ENCODE measurements around the gene SCD5. TPM values are rescaled to one million over a fixed set of nuclear protein-coding genes. Genes with fewer than 3 reads are reported as not detected.

SCD5 gene
- total RNA-seq, 1 donor from 2014 or later: 61.7 TPM

DNA sequence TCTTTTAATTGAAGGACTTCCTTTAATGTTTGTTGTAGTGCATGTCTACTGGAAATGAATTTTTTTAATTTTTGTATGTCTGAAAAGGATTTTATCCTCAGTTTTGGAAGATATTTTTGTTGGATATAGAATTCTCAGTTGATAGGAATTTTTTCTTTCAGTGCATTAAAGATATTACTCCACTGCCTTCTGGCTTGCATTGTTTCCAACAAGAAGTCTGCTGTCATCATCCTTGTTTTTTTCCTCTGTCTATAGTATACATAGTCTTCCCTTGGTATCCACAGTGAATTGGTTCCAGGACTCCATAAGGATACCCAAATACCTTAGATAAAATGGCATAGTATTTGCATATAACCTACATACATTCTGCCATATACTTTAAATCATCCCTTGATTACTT, 33.5 kb downstream of the SCD5 start:
- Histone ChIP-seq H3K27ac (ENCODE audit: low read depth, low read length) (no peak overlapping the region), H3K27me3 (ENCODE audit: insufficient read depth, low read length) (no peaks in the 10 kb centered on the region), H3K9ac (ENCODE audit: low read length) (no peak overlapping the region), H3K4me2 (ENCODE audit: low read length) (no peak overlapping the region), H3K4me1 (ENCODE audit: insufficient read depth, low read length) (no peaks in the 10 kb centered on the region), H3K9me3 (ENCODE audit: insufficient read depth, low read depth, low read length) (no peaks in the 10 kb centered on the region), H3K79me2 (ENCODE audit: insufficient read depth, low read length) (no peaks in the 10 kb centered on the region), H3K36me3 (ENCODE audit: insufficient read depth, low read length) (no peaks in the 10 kb centered on the region), H2AFZ (ENCODE audit: low read depth, low read length) (no peak overlapping the region), H4K20me1 (ENCODE audit: insufficient read depth, low read length) (peaks cover 3% of the 10 kb centered on the region), H3K4me3 (ENCODE audit: insufficient read depth, low read depth, low read length) (no peak overlapping the region)
- TF ChIP-seq EZH2 (IDR thresholded peaks at IDR 0.05; ENCODE audit: insufficient read depth, low read length) (no peak), CTCF (IDR thresholded peaks at IDR 0.05; ENCODE audit: insufficient read depth, low read depth, low read length) (no peak)
- Mint-ChIP-seq H3K27me3 (ENCODE audit: low read depth, unreplicated experiment) (no peaks in the 10 kb centered on the region), H3K36me3 (ENCODE audit: low read depth, unreplicated experiment) (peaks cover 18% of the 10 kb centered on the region), H3K4me1 (ENCODE audit: low read depth, unreplicated experiment) (peaks cover 2% of the 10 kb centered on the region), H3K9me3 (ENCODE audit: unreplicated experiment) (peaks cover 9% of the 10 kb centered on the region), H3K27ac (ENCODE audit: unreplicated experiment) (no peak overlapping the region), H3K4me3 (ENCODE audit: unreplicated experiment) (no peak overlapping the region)
- no peak for DNase-seq (ENCODE audit: low read depth)
- FAIRE-seq: no peak

GRCh38 chr4:82761229-82761628, 37.4 kb downstream of the SCD5 start:
- H3K27ac Mint-ChIP-seq (ENCODE audit: unreplicated experiment): no peak overlapping the region
- Histone ChIP-seq H2AFZ (ENCODE audit: low read depth, low read length) (no peak overlapping the region), H3K9me3 (ENCODE audit: insufficient read depth, low read depth, low read length) (no peaks in the 10 kb centered on the region), H3K9ac (ENCODE audit: low read length) (no peak overlapping the region), H3K27ac (ENCODE audit: low read depth, low read length) (no peak overlapping the region), H3K4me1 (ENCODE audit: insufficient read depth, low read length) (no peaks in the 10 kb centered on the region), H3K27me3 (ENCODE audit: insufficient read depth, low read length) (no peaks in the 10 kb centered on the region), H3K79me2 (ENCODE audit: insufficient read depth, low read length) (peaks cover under 1% of the 10 kb centered on the region), H3K36me3 (ENCODE audit: insufficient read depth, low read length) (no peaks in the 10 kb centered on the region), H3K4me3 (ENCODE audit: insufficient read depth, low read depth, low read length) (no peak overlapping the region), H4K20me1 (ENCODE audit: insufficient read depth, low read length) (peaks cover 14% of the 10 kb centered on the region), H3K4me2 (ENCODE audit: low read length) (no peak overlapping the region)
- no peak overlapping the region for H3K4me3 Mint-ChIP-seq (ENCODE audit: unreplicated experiment)
- FAIRE-seq (no peak), DNase-seq (ENCODE audit: low read depth) (no peak)
- H3K4me1 Mint-ChIP-seq (ENCODE audit: low read depth, unreplicated experiment): peaks cover 4% of the 10 kb centered on the region
- peaks cover 8% of the 10 kb centered on the region for H3K9me3 Mint-ChIP-seq (ENCODE audit: unreplicated experiment)
- H3K36me3 Mint-ChIP-seq (ENCODE audit: low read depth, unreplicated experiment): peaks cover 23% of the 10 kb centered on the region
- TF ChIP-seq CTCF (IDR thresholded peaks at IDR 0.05; ENCODE audit: insufficient read depth, low read depth, low read length) (no peak), EZH2 (IDR thresholded peaks at IDR 0.05; ENCODE audit: insufficient read depth, low read length) (no peak)
- no peaks in the 10 kb centered on the region for H3K27me3 Mint-ChIP-seq (ENCODE audit: low read depth, unreplicated experiment)

- TF ChIP-seq EZH2 (IDR thresholded peaks at IDR 0.05; ENCODE audit: insufficient read depth, low read length) (no peak), CTCF (IDR thresholded peaks at IDR 0.05; ENCODE audit: insufficient read depth, low read depth, low read length) (no peak)
- H2AFZ ChIP-seq (ENCODE audit: low read depth, low read length): no peak overlapping the region
- Mint-ChIP-seq H3K36me3 (ENCODE audit: low read depth, unreplicated experiment) (peaks cover 26% of the 10 kb centered on the region), H3K4me1 (ENCODE audit: low read depth, unreplicated experiment) (peaks cover 6% of the 10 kb centered on the region), H3K4me3 (ENCODE audit: unreplicated experiment) (no peak overlapping the region), H3K27ac (ENCODE audit: unreplicated experiment) (no peak overlapping the region), H3K27me3 (ENCODE audit: low read depth, unreplicated experiment) (no peaks in the 10 kb centered on the region), H3K9me3 (ENCODE audit: unreplicated experiment) (peaks cover 2% of the 10 kb centered on the region)
- no peaks in the 10 kb centered on the region for H3K36me3 ChIP-seq (ENCODE audit: insufficient read depth, low read length)
- H4K20me1 ChIP-seq (ENCODE audit: insufficient read depth, low read length): peaks cover 14% of the 10 kb centered on the region
- peaks cover under 1% of the 10 kb centered on the region for H3K4me1 ChIP-seq (ENCODE audit: insufficient read depth, low read length)
- H3K79me2 ChIP-seq (ENCODE audit: insufficient read depth, low read length): peaks cover 3% of the 10 kb centered on the region
- H3K27me3 ChIP-seq (ENCODE audit: insufficient read depth, low read length): no peaks in the 10 kb centered on the region
- H3K9me3 ChIP-seq (ENCODE audit: insufficient read depth, low read depth, low read length): no peaks in the 10 kb centered on the region
- FAIRE-seq (no peak), DNase-seq (ENCODE audit: low read depth) (no peak)
- H3K27ac ChIP-seq (ENCODE audit: low read depth, low read length): no peak overlapping the region
- H3K4me2 ChIP-seq (ENCODE audit: low read length): no peak overlapping the region
- H3K4me3 ChIP-seq (ENCODE audit: insufficient read depth, low read depth, low read length): no peak overlapping the region
- no peak overlapping the region for H3K9ac ChIP-seq (ENCODE audit: low read length)
Observed at GRCh38 chr4:82758701-82759685, 39.6 kb downstream of the SCD5 start.

Measured in astrocyte (in vitro differentiated cells and primary cell).